Fibroblast of skin of abdomen (primary cell): ENCODE results near the gene SLC25A12.
"Not testable (repeated sequence)": the region's sequence is repeated elsewhere in the genome, so short reads cannot be mapped to it uniquely, and the experiment has no call there.

ENCODE experiments used
- DNase-seq: peaks from one replicate; pipeline ENCODE4 v3.0.0-alpha.2; 2013

Gene SLC25A12

DNA sequence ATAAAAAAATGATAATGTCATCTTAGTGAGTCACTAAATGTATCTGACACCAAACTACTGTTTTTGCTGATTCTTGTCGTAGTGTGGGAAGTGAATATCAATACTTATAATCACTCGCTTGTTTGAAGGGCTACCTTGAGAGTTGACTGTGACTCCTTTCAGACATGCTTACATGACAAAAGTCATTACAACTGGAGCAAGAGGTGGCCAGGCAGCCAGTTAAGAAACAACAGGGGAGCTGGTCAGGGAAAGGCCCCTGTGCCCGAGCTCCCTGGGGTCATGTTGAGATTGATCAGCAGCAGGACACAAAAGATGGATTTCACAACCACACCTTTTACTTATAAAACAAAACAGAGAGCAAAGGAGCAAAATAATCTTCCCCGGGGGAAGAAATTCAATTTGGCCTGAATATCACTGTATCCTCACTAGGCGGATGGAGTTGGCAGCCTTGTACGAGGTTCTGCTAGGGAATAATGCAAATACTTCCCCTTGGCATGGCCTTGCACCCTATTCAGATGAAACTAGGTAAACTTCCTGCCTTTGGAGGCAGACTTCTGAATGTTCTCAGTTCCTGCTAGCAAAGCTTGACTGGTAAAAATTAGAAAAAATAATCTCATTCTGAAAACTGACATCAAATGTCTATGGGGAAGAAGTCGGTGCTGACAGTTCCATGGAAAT lies 105.6 kb downstream of the SLC25A12 start:
- no peak for DNase-seq

DNA sequence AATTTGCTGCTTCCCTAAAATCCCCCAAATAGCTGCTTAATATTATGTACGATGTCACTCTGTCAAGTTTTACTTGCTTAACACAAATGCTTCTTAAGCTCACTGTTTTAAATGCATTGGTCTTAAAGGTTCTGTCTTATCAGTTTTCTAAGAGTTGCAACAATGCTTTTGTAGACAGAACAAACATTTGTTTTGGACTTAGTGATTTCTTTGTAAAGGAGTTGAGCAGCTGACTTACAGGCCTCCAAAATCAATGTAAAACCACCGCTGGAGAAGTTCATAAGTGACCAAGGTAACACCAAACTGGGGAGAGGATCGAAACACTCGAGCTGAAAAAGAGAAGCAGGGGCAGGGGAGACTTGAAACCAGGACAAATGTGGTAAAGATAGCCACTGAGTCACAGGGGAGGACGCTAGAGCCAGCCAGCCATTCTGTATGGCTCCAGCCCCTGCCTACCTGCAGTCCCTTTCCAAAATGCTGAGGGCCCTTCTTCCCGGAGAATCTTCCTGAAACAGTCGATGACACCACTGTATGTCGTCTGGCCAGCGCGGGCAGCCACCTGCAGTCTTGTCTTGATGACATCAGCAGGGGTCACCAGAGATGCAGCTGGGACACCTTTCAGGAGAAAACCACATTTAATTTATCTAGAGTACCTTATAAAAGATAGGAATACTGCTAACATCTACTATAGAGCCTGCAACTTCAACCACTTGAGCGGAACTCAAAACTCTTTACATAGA lies 106.5 kb downstream of the SLC25A12 start:
- DNase-seq: no peak

- DNase-seq: peak; percentile 12
Observed at GRCh38 chr2:171785450-171785849, 108.6 kb downstream of the SLC25A12 start.

DNA sequence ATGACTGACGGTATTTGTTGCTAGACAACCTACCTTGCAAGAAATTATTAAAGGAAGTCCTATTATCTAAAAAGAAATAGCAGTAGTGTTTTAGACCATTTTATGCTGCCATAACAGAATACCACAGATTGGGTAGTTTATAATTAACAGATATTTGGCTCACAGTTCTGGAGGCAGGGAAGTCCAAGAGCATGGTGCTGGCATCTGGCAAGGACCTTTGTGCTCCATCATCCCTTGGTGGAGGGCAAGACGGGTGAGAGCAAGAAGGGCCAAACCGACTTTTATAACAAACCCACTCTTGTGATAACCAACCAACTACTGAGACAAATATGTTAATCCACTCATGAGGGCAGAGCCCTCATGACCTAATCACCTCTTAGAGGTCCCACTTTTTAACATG lies 115.5 kb downstream of the SLC25A12 start:
- no peak for DNase-seq

DNA sequence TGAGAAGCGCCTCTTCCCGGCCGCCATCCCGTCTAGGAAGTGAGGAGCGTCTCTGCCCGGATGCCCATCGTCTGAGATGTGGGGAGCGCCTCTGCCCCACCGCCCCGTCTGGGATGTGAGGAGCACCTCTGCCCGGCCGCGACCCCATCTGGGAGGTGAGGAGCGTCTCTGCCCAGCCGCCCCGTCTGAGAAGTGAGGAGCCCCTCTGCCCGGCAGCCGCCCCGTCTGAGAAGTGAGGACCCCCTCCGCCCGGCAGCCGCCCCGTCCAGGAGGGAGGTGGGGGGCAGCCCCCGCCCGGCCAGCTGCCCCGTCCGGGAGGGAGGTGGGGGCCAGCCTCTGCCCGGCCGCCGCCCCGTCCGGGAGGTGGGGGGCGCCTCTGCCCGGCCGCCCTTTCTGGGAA lies 119.5 kb downstream of the SLC25A12 start:
- DNase-seq: not testable (repeated sequence)

DNA sequence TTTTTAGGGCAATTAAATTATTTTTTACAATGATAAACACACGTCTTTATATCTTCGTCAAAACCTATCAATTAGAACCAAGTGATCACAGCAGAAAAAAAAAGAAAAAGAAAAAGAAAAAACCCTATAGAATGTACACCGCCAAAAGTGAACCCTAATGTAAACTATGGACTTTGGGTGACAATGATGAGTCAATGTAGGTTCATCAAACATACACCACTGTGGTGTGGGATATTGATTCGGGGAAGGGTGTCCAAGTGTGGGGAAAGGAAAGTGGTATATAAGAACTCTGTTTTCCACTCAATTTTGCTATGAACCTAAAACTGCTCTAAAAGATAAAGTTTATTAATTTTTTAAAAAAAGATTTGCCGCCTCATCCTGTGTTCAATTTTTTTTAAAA lies 121.7 kb downstream of the SLC25A12 start:
- no peak for DNase-seq

GRCh38 chr2:171771463-171771862 lies 122.6 kb downstream of the SLC25A12 start:
- no peak for DNase-seq

DNA sequence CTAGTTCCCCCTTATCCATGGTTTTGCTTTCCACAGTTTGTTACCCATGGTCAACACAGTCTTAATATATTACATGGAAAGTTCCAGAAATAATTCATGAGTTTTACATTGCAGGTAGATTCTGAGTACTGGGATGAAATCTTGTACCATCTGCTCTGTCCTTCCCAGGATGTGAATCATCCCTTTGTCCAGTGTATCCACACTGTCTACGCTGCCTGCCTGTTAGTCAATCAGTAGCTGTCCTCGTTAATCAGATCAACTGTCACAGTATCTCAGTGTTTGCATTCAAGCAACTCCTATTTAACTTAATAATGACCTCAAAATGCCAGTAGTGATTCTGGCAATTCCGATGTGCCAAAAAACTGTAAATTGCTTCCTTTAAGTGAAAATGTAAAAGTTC lies 130.4 kb downstream of the SLC25A12 start:
- DNase-seq: peak; percentile 3

DNA sequence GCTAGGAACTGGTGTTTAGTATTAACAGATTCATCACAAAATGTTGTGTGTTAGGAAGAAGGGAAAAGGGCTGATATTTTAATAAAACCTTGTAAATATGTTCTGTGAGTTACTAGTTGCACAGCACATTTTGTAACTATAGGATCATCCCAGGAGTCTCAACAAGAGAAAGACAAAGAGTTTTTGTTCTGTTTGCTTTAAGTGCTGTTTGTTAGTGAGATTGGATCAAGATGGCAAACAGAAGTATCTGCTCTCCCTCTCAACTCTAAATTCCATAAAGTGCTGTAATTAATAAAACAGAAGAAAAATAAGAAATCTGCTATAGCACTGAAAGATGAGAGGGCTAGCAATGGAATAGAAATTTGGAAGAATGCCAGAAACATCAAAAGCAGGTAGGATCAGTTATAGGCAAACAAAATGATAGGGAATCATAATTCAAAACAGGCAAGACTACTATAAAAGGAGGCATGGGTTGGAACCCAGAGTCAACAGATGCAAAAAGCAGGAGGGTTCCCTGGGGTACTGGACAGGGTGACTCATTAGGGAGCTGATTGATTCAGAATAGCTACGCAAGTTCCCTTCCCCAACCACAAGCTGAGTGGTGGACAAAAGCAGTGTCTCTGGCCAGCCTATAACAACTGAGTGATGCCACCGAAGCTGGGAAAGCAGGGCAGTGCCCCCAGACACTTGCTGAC lies 131.0 kb downstream of the SLC25A12 start:
- peak; percentile 49 for DNase-seq

DNA sequence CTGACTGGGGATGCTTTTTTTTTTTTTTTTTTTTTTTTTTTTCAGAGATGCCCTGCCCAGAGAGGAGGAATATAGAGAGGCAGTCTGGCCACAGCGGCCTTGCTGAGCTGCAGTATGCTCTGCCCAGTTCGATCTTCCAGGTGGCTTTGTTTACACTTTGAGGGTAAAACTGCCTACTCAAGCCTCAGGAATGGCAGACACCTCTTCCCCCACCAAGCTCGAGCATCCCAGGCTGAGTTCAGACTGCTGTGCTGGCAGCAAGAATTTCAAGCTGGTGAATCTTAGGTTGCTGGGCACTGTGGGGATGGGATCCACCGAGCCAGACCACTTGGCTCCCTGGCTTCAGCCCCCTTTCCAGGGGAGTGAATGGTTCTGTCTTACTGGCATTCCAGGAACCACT lies 132.9 kb downstream of the SLC25A12 start:
- not testable (repeated sequence) for DNase-seq

DNA sequence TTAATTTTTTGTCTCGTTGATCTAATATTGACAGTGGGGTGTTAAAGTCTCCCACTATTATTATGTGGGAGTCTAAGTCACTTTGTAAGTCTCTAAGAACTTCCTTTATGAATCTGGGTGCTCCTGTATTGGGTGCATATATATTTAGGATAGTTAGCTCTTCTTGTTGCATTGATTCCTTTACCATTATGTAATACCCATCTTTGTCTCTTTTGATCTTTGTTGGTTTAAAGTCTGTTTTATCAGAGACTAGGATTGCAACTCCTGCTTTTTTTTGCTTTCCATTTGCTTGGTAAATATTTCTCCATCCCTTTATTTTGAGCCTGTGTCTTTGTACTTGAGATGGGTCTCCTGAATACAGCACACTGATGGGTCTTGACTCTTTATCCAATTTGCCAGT lies 135.3 kb downstream of the SLC25A12 start:
- not testable (repeated sequence) for DNase-seq

GRCh38 chr2:171754254-171754939 lies 139.6 kb downstream of the SLC25A12 start:
- DNase-seq: no peak

DNA sequence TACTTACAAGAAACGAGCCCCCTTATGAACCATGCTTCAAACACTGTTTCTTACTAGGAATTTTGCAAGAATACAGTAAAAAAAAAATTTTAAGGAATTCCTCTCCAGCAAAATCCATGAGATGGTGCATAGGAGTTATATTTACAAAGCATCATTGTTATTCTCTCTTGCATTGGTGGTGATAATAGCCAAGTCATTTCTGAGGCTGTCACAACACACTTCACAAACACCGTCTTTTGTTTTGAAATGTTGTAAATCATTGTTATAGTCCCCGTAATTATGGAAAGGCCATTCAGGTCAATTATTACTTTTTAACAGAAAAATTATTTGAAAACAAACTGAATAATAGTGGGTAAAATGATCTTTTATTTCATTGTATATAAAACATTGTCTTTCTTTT lies 146.7 kb downstream of the SLC25A12 start:
- DNase-seq: no peak

DNA sequence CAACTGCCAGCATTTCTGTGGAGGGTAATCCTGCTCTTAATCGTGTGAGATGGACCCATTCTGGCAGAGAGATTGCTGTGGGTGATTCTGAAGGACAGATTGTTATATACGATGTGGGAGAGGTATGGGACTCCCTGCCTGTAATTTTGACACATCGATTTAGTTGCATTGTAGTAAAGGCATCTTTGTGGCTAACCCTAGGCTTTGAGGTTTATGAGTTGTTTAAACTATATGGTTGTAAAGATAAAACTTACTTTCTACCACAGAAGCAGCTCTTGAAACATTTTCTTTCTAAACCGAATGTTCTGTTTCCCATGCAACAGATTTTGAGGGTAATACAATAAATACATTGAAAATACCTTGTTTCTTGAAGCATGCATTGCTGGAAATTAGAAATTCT lies 148.2 kb downstream of the SLC25A12 start:
- no peak for DNase-seq

DNA sequence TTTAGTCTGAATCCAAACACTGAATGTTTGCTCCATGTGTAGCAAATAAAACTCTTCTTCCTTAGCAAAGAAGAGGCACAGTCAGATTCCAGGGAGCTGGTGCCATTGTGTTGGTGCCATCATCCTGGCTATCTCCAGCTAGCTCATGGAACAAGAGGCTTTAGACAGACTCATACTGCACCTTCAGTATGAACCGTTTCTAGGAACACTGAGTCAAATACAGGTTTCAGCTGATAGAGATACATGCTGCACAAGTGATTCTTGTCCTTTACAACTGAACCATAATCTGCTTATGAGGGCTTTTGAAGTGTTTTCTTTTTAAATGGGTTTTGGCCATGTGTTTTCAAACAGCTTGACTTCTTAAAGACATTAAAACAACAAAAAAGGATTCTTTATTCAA lies 148.9 kb downstream of the SLC25A12 start:
- no peak for DNase-seq

- DNase-seq: no peak
Observed at GRCh38 chr2:171742760-171743159, 151.3 kb downstream of the SLC25A12 start.

DNA sequence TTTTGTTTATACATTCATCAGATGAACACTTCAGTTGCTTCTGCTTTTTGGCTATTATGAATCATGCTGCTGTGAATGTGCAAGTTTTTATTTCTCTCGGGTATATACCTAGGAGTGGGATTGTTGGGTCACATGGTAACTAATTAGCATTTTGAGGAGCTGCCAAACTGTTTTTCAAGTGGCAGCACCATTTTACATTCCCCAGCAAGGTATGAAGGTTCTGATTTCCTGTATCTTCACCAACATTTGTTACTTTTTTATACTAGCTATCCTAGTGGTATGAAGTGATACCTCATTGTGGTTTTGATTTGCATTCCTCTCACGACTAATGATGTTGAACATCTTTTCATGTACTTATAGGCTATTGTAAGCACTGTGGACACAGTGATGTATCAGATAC lies 152.9 kb downstream of the SLC25A12 start:
- DNase-seq: peak; percentile 57

- no peak for DNase-seq
Observed at GRCh38 chr2:171735991-171736710, 157.9 kb downstream of the SLC25A12 start.
